Loucy (cell line): ENCODE results near the gene PTPRZ1.

Experiments used
- EZH2phosphoT487 ChIP-seq: fragments of 200-600 bp; IDR thresholded peaks from 2 replicates; pipeline ENCODE4 v1.6.1; 2018; ENCODE audit warnings: antibody characterized with exemption, mild to moderate bottlenecking, moderate library complexity, borderline replicate concordance
- TF ChIP-seq, protein P1 (sequence below): fragments of 200-600 bp; sonication (generic); conservative IDR thresholded peaks from 2 replicates; pipeline ENCODE4 v1.5.1; 2014; ENCODE audit warnings: mild to moderate bottlenecking, antibody characterized with exemption, low read length

DNA sequence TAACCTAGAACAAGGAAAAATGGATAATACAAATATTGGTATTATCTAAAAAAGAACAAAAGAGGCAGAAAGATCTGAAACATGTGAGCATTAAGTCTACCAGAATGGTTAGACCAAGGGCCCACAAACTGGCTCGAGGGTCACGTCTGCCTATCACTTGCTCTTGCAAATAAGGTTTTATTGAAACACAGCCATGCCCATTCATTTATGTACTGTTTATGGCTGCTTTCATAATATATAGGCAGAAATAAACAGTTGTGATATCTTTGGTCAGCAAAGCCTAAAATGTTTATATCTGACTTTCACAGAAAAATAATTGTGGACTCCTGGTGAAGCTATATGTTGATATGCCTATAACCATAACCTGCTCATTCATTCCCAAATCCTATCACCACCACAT, 199.3 kb downstream of the PTPRZ1 start:
- TF ChIP-seq, protein P1, sequence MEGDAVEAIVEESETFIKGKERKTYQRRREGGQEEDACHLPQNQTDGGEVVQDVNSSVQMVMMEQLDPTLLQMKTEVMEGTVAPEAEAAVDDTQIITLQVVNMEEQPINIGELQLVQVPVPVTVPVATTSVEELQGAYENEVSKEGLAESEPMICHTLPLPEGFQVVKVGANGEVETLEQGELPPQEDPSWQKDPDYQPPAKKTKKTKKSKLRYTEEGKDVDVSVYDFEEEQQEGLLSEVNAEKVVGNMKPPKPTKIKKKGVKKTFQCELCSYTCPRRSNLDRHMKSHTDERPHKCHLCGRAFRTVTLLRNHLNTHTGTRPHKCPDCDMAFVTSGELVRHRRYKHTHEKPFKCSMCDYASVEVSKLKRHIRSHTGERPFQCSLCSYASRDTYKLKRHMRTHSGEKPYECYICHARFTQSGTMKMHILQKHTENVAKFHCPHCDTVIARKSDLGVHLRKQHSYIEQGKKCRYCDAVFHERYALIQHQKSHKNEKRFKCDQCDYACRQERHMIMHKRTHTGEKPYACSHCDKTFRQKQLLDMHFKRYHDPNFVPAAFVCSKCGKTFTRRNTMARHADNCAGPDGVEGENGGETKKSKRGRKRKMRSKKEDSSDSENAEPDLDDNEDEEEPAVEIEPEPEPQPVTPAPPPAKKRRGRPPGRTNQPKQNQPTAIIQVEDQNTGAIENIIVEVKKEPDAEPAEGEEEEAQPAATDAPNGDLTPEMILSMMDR = no peak
- no peak for TF ChIP-seq EZH2phosphoT487
